Trophoblast cell (in vitro differentiated cells and primary cell): ENCODE data around the gene C19orf44.
A peak's percentile ranks its signal among the peaks of the same experiment; 100 is the strongest.
"Not testable (repeated sequence)": the region's sequence is repeated elsewhere in the genome, so short reads cannot be mapped to it uniquely, and the experiment has no call there.

ENCODE experiments used
- DNase-seq, 2 donors: peaks; one replicate each; pipeline ENCODE4 v3.0.0-alpha.2; 2016
- H2AFZ ChIP-seq: 2 replicates; pipeline ENCODE4 v1.6.1; 2013; ENCODE audit warnings: low read length, moderate library complexity, mild to moderate bottlenecking; ENCODE audit not compliant: insufficient read depth, poor library complexity
- H2AK5ac ChIP-seq: 2 replicates; pipeline ENCODE4 v1.6.1; 2013; ENCODE audit warnings: mild to moderate bottlenecking, low read length
- H2BK120ac ChIP-seq: 2 replicates; pipeline ENCODE4 v1.6.1; 2013; ENCODE audit warnings: low read length, mild to moderate bottlenecking, moderate library complexity; ENCODE audit not compliant: insufficient read depth, poor library complexity
- H2BK12ac ChIP-seq: 2 replicates; pipeline ENCODE4 v1.6.1; 2013; ENCODE audit warnings: mild to moderate bottlenecking, low read length, moderate library complexity
- H2BK5ac ChIP-seq: 2 replicates; pipeline ENCODE4 v1.6.1; 2013; ENCODE audit warnings: low read length, low read depth, moderate library complexity, mild to moderate bottlenecking; ENCODE audit not compliant: poor library complexity
- H3K14ac ChIP-seq: 2 replicates; pipeline ENCODE4 v1.6.1; 2013; ENCODE audit warnings: mild to moderate bottlenecking, low read length
- H3K18ac ChIP-seq: 2 replicates; pipeline ENCODE4 v1.6.1; 2013; ENCODE audit warnings: mild to moderate bottlenecking, low read length
- H3K23ac ChIP-seq: 2 replicates; pipeline ENCODE4 v1.6.1; 2013; ENCODE audit warnings: low read length
- H3K27ac ChIP-seq: 2 replicates; pipeline ENCODE4 v1.5.1; 2013; ENCODE audit warnings: low read depth, mild to moderate bottlenecking, inconsistent platforms, low read length, moderate library complexity
- H3K27me3 ChIP-seq: 2 replicates; pipeline ENCODE4 v1.6.1; 2013; ENCODE audit warnings: inconsistent platforms, mild to moderate bottlenecking, low read length, moderate library complexity; ENCODE audit not compliant: insufficient read depth
- H3K36me3 ChIP-seq, 2 experiments: 1 replicate in 1 of 2; 2 replicates in 1 of 2; pipeline ENCODE4 v1.6.1; 2013; ENCODE audit warnings: low read length in 2 of 2, mild to moderate bottlenecking in 2 of 2, moderate library complexity in 1 of 2; ENCODE audit not compliant: insufficient read depth in 2 of 2, control insufficient read depth in 1 of 2
- H3K4ac ChIP-seq: 2 replicates; pipeline ENCODE4 v1.6.1; 2013; ENCODE audit warnings: low read depth, mild to moderate bottlenecking, low read length, moderate library complexity
- H3K4me1 ChIP-seq, 2 experiments: 1 replicate in 1 of 2; 2 replicates in 1 of 2; pipeline ENCODE4 v1.6.1; 2013; ENCODE audit warnings: low read length in 2 of 2, mild to moderate bottlenecking in 2 of 2, moderate library complexity in 1 of 2; ENCODE audit not compliant: insufficient read depth in 2 of 2, control insufficient read depth in 1 of 2
- H3K4me2 ChIP-seq: 2 replicates; pipeline ENCODE4 v1.6.1; 2013; ENCODE audit warnings: inconsistent platforms, mild to moderate bottlenecking, low read length, moderate library complexity
- H3K4me3 ChIP-seq: 2 replicates; pipeline ENCODE4 v1.5.1; 2013; ENCODE audit warnings: mild to moderate bottlenecking, low read depth, low read length, inconsistent platforms
- H3K79me1 ChIP-seq: one replicate; pipeline ENCODE4 v1.6.1; 2013; ENCODE audit warnings: low read length
- H3K79me2 ChIP-seq: 2 replicates; pipeline ENCODE4 v1.6.1; 2013; ENCODE audit warnings: low read length, mild to moderate bottlenecking; ENCODE audit not compliant: control insufficient read depth, insufficient read depth, poor library complexity
- H3K9ac ChIP-seq: 2 replicates; pipeline ENCODE4 v1.6.1; 2013; ENCODE audit warnings: mild to moderate bottlenecking, low read length
- H3K9me3 ChIP-seq: 2 replicates; pipeline ENCODE4 v1.6.1; 2013; ENCODE audit warnings: low read depth, mild to moderate bottlenecking, control low read depth, inconsistent platforms, low read length; ENCODE audit not compliant: insufficient read depth
- H4K12ac ChIP-seq: 2 replicates; pipeline ENCODE4 v1.6.1; 2013; ENCODE audit warnings: low read depth, mild to moderate bottlenecking, low read length, moderate library complexity
- H4K8ac ChIP-seq: 2 replicates; pipeline ENCODE4 v1.6.1; 2013; ENCODE audit warnings: low read depth, mild to moderate bottlenecking, low read length, moderate library complexity
- H4K91ac ChIP-seq: one replicate; pipeline ENCODE4 v1.6.1; 2013; ENCODE audit warnings: low read depth, mild to moderate bottlenecking, low read length, moderate library complexity
- WGBS: extraction: QIAGEN DNeasy Blood & Tissue Kit; methylation state at CpG from one replicate; pipeline ENCODE4 v1.1.7; 2013; ENCODE audit warnings: missing lambda C conversion rate; ENCODE audit not compliant: insufficient read length, insufficient coverage; ENCODE audit errors: extremely low coverage; 5-methylcytosine and 5-hydroxymethylcytosine counted together

The C19orf44 gene

DNA sequence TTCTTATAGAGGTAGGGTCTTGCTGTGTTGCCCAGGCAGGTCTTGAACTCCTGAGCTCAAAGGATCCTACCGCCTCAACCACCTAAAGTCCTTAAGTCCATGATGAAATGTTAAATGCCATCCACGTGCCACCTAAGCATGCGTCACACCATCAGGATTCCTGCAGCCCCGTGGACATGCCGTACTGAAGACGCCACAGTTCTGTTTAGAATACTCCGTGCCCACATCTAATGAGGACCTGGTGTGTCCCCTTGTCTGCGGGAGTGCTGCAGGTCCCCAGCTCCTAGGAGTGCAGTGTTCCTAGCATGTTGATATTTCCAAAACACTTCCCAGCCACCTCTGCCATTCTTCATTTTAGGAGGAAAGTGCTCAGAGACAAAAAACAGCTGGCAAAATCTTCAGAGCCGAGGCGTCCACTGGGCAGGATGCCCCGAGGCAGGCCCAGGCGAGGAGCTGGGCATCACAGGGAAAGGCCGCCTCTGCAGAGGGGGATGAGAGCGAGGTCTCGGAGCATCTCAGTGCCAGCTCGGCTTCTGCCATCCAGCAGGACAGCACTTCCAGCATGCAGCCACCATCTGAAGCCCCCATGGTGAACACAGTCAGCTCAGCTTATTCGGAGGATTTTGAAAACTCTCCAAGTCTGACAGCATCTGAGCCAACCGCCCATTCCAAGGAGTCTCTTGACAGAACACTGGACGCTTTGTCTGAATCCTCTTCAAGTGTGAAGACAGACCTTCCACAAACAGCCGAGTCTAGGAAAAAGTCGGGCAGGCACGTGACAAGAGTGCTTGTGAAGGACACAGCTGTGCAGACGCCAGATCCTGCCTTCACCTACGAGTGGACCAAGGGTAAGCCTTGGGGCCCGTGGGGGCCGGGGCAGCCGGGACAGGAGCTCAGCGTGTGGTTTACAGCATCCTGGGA lies 13.2 kb downstream of the C19orf44 start:
- Histone ChIP-seq H4K91ac (no peak overlapping the region), H2BK5ac (no peak overlapping the region), H2BK120ac (no peak overlapping the region), H3K9me3 (no peaks in the 10 kb centered on the region), H2AFZ (no peak overlapping the region), H4K12ac (no peak overlapping the region), H3K4me2 (no peak overlapping the region), H2BK12ac (no peak overlapping the region), H3K9ac (no peak overlapping the region), H3K4ac (no peak overlapping the region), H3K4me3 (no peak overlapping the region), H3K14ac (no peak overlapping the region), H3K23ac (no peak overlapping the region), H3K36me3 (peaks cover 18 to 19% of the 10 kb centered on the region in 2 experiments), H2AK5ac (no peak overlapping the region), H3K27me3 (no peaks in the 10 kb centered on the region), H3K4me1 (no peaks in the 10 kb centered on the region), H3K27ac (no peak overlapping the region), H3K79me1 (no peaks in the 10 kb centered on the region), H3K79me2 (no peaks in the 10 kb centered on the region), H3K18ac (no peak overlapping the region), H4K8ac (no peak overlapping the region)
- no CpG with 5 or more reads among the region's 28 CpGs for WGBS
- peak; percentile 24 to 68 for DNase-seq

GRCh38 chr19:16512611-16513010 lies 16.4 kb downstream of the C19orf44 start:
- not testable (repeated sequence) for H4K8ac ChIP-seq, H3K27me3 ChIP-seq, H3K79me1 ChIP-seq, H2AFZ ChIP-seq, H3K9ac ChIP-seq, H3K4me3 ChIP-seq, H4K91ac ChIP-seq, H2BK5ac ChIP-seq, H3K18ac ChIP-seq, H2BK120ac ChIP-seq, DNase-seq, H2BK12ac ChIP-seq, H3K27ac ChIP-seq, H3K14ac ChIP-seq, H3K9me3 ChIP-seq, H3K4me1 ChIP-seq, H3K4ac ChIP-seq, H2AK5ac ChIP-seq, H4K12ac ChIP-seq, H3K4me2 ChIP-seq, H3K79me2 ChIP-seq, H3K23ac ChIP-seq
- no CpG with 5 or more reads among the region's 10 CpGs for WGBS
- H3K36me3 ChIP-seq, result peaks cover 29 to 32% of the 10 kb centered on the region in 2 experiments

DNA sequence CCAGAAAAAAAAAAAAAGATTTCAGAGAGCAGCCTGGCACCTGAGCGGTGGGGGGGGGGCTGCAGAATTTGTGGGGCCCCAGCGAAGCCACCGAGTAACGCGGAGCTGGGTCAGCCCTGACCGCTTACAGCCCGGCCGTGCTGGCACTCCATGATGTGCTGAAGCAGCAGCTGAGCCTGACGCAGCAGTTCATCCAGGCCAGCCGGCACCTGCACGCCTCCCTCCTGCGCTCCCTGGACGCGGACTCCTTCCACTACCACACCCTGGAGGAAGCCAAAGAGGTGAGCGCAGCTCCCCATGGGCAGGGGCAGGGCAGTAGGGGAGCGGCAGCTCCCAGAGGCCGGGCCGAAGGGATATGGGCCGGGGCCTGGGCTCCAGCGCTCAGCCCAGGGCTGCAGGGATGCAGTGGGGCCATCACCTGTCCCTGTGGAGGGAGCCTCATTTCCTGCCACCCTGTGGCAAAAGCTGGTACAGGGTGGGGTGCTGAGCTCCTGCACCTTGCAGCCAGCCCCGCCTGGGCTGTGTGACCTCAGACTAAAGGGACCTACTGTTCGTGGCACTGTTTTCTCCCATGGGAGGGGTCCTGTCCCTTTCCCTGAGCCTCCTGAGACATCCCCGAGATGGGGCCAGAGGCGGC lies 18.3 kb downstream of the C19orf44 start:
- H2AFZ ChIP-seq, result no peak overlapping the region
- H3K4me2 ChIP-seq, result no peak overlapping the region
- no peak overlapping the region for H3K14ac ChIP-seq
- H4K12ac ChIP-seq, result no peak overlapping the region
- H3K79me2 ChIP-seq, result no peaks in the 10 kb centered on the region
- H3K9ac ChIP-seq, result no peak overlapping the region
- no peak overlapping the region for H4K8ac ChIP-seq
- H2BK12ac ChIP-seq, result no peak overlapping the region
- H3K27ac ChIP-seq, result no peak overlapping the region
- H3K79me1 ChIP-seq, result no peaks in the 10 kb centered on the region
- H3K18ac ChIP-seq, result no peak overlapping the region
- WGBS, result no CpG with 5 or more reads among the region's 24 CpGs
- H3K4me3 ChIP-seq, result peak overlapping the region; percentile 18
- peaks cover 4% of the 10 kb centered on the region for H3K9me3 ChIP-seq
- H2BK120ac ChIP-seq, result no peak overlapping the region
- no peak overlapping the region for H3K4ac ChIP-seq
- H4K91ac ChIP-seq, result no peak overlapping the region
- H3K23ac ChIP-seq, result no peak overlapping the region
- H3K27me3 ChIP-seq, result no peaks in the 10 kb centered on the region
- peaks cover 44 to 48% of the 10 kb centered on the region in 2 experiments for H3K36me3 ChIP-seq
- DNase-seq, result no peak
- no peak overlapping the region for H2BK5ac ChIP-seq
- no peak overlapping the region for H2AK5ac ChIP-seq
- no peaks in the 10 kb centered on the region for H3K4me1 ChIP-seq

GRCh38 chr19:16516381-16516780 lies 20.2 kb downstream of the C19orf44 start:
- Histone ChIP-seq H3K9ac (no peak overlapping the region), H3K27ac (no peak overlapping the region), H2BK120ac (no peak overlapping the region), H3K27me3 (no peaks in the 10 kb centered on the region), H4K91ac (no peak overlapping the region), H3K18ac (no peak overlapping the region), H3K4me1 (no peaks in the 10 kb centered on the region), H2AK5ac (no peak overlapping the region), H2BK12ac (no peak overlapping the region), H4K12ac (no peak overlapping the region), H3K36me3 (peaks cover 58 to 61% of the 10 kb centered on the region in 2 experiments), H3K9me3 (peaks cover 8% of the 10 kb centered on the region), H2AFZ (no peak overlapping the region), H3K79me2 (no peaks in the 10 kb centered on the region), H3K79me1 (no peaks in the 10 kb centered on the region), H3K23ac (no peak overlapping the region), H3K4me2 (no peak overlapping the region), H3K14ac (no peak overlapping the region), H4K8ac (no peak overlapping the region), H3K4ac (no peak overlapping the region), H2BK5ac (no peak overlapping the region), H3K4me3 (no peak overlapping the region)
- DNase-seq, result no peak
- WGBS, result no CpG with 5 or more reads among the region's 15 CpGs
